D341Med (cell line): Measurements from ENCODE around the gene RBMY1F.
"Not testable (repeated sequence)": the region's sequence is repeated elsewhere in the genome, so short reads cannot be mapped to it uniquely, and the experiment has no call there.

ENCODE experiments used
- DNase-seq: peaks from one replicate; pipeline ENCODE4 v3.0.0; 2012; ENCODE audit warnings: low spot score

RBMY1F gene

DNA sequence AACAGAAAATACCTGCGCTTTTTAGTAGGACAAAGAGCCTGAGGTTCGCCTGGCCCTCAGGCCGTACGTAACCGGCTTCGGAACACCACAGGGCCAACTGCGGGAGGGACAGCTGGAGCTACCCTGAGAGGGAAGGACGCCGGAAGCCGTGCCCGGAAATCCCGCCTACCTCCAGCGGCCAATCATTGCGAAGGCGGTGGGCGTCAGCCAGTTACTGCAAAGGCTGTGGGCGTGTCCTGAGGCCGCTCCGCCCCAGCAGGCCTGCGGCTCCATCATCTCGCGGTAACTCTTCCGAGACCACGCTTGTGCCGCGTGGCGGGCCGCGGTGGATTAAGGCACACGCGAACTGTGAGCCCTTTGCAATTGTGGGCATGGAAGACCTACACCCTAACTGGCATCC is at the start of gene RBMY1F:
TSS of gene RBMY1F (minus strand) at position 101 of the 400 bp plus-strand sequence. CDS start 1,954 bp downstream, outside the sequence.
- not testable (repeated sequence) for DNase-seq

DNA sequence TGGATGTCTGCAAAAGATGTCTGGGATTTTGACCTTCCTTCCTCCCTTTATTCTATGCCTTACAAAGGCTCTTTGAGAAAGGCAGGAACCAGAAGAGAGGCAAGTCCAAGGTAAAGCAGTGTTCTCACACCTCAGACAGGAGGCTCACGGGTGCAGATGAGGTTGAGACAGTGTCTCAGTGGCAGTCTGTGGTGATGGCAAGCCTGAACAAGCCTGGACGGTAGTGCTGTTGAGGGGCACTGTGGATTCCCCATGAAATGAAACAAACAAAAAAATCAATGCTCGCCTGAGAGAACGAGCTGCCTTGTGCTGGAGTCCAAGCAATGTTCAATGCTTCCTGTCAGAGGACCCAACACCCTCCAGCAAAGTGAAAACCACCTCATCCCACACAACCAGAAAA is 31.6 kb downstream of the RBMY1F start:
- not testable (repeated sequence) for DNase-seq

DNA sequence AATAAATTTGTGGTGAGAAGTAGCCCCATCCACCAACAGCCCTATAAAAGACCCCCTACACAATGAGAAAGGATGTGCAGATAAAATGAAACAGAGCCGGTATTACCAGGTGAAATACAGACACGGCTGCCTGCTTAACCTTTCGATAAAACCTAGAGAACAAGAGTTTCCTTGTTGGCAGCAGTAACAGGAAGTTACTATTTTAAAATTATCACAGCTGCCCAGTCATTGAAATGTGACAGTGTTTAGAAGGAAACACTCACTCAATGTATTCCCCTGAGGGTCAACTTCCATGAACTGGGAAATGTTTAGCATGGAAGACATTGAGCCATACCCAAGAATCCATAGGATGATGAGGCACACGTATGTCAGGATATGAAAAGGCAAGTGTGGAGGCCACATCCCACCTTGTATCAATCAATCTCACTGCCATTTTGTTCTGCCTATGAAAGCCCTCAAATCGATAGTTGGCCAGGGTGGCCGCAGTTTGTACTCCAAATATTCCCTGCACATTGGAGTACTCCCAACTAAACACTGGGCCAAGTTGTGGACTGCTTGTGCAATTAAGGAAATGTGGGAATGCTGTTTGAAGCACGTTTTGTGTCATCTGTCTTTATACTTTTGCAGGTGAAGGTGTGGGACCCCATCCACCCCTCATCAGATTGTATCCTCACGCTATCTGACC is 41.6 kb downstream of the RBMY1F start:
- DNase-seq, result not testable (repeated sequence)

DNA sequence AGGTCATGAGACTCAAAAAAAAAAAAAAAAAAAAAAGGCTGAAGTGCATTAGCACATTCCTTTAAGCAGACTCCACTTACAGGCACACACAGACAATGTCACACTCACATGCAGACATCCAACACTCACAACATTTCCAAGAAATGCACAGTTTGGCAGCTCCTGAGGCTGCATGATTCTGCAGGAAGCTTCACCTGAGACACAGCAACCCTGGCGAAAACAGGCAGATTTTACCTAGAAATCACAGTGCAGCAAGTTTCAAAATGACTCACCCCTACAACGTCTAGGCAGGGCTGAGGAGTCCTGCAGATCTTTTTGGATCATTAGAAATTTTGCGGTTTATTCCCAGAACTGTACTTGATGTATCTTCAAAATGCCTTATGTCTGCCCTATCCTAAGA is 48.0 kb downstream of the RBMY1F start:
- DNase-seq, result not testable (repeated sequence)

DNA sequence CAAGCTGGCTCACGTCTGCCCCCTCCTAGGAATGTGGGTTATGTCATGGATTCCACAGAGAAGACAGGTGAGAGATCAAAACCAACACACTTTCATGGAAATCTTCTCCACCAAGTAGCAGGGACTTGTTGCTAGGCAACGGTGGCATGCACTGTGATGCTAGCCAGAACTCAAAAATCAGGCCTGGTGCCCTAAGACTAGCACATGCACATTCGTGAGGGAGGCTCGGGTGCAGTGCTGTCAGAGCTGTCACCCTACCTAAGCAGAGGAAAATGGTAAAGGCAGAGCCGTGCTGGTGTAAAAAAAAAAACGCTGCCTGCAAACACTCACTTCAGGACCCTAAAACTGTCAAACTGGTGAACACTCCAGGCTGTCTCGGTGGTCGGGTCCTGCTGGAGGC is 52.2 kb downstream of the RBMY1F start:
- DNase-seq, result not testable (repeated sequence)
